Measurements from ENCODE around the gene SLC6A8.

Gene SLC6A8

GRCh38 chrX:153667956-153668396 lies 19.8 kb upstream of the SLC6A8 start:
- peak overlapping the region; percentile 25; the same call in 1 of the 2 replicates for H3K4me3 ChIP-seq (ENCODE audit: low read depth, low read length)
- CTCF ChIA-PET, result interaction anchor here (0.6 to 11.8 kb wide), 28 partner anchors 10 to 726 kb away, joined by 3 to 122 read pairs (median 8); partner anchors contain the start of gene SLC6A8

GRCh38 chrX:153668423-153669173 lies 19.1 kb upstream of the SLC6A8 start:
- DNase-seq (ENCODE audit: low read depth, low spot score), result no peak
- no peak overlapping the region for H3K4me3 ChIP-seq (ENCODE audit: low read depth, low read length)
- ChIA-PET POLR2A (interaction anchor here (0.5 kb wide), 1 partner anchor 76 kb away, joined by 3 read pairs; no protein-coding TSS in a partner anchor), CTCF (interaction anchor here (0.8 to 11.8 kb wide), 33 partner anchors 10 to 727 kb away, joined by 3 to 122 read pairs (median 6); partner anchors contain the start of genes CCNQ and SLC6A8)
- no peak for TF ChIP-seq CTCF (IDR thresholded peaks at IDR 0.05; ENCODE audit: insufficient read depth, low read length, missing control alignments)

More at GRCh38 chrX:153667956-153668396, 19.8 kb upstream of the SLC6A8 start:
- no peak for DNase-seq (ENCODE audit: low read depth, low spot score)
- TF ChIP-seq CTCF (IDR thresholded peaks at IDR 0.05; ENCODE audit: insufficient read depth, low read length, missing control alignments), result peak; percentile 79
- POLR2A ChIA-PET, result interaction anchor here (0.5 kb wide), 1 partner anchor 77 kb away, joined by 3 read pairs; no protein-coding TSS in a partner anchor

- peak; percentile 73 for TF ChIP-seq CTCF (IDR thresholded peaks at IDR 0.05; ENCODE audit: insufficient read depth, low read length, missing control alignments)
- ChIA-PET CTCF (interaction anchor here (0.8 to 11.8 kb wide), 24 partner anchors 9 to 728 kb away, joined by 3 to 122 read pairs (median 6); partner anchors contain the start of genes CCNQ and SLC6A8), POLR2A (no interaction called here)
- no peak for DNase-seq (ENCODE audit: low read depth, low spot score)
- no peak overlapping the region for H3K4me3 ChIP-seq (ENCODE audit: low read depth, low read length)
Measured at GRCh38 chrX:153669174-153669890, 18.4 kb upstream of the SLC6A8 start.

- CTCF ChIA-PET, result interaction anchor here (1.1 to 11.8 kb wide), 13 partner anchors 9 to 719 kb away, joined by 3 to 122 read pairs (median 5); no protein-coding TSS in a partner anchor
- POLR2A ChIA-PET, result no interaction called here
- no peak for DNase-seq (ENCODE audit: low read depth, low spot score)
- TF ChIP-seq CTCF (IDR thresholded peaks at IDR 0.05; ENCODE audit: insufficient read depth, low read length, missing control alignments), result no peak
- H3K4me3 ChIP-seq (ENCODE audit: low read depth, low read length), result no peak overlapping the region
Measured at GRCh38 chrX:153669901-153670731, 17.6 kb upstream of the SLC6A8 start.

GRCh38 chrX:153670748-153671588 lies 16.8 kb upstream of the SLC6A8 start:
- DNase-seq (ENCODE audit: low read depth, low spot score), result no peak
- ChIA-PET CTCF (interaction anchor here (0.6 to 11.8 kb wide), 6 partner anchors 8 to 729 kb away, joined by 3 to 122 read pairs (median 31); no protein-coding TSS in a partner anchor), POLR2A (no interaction called here)
- no peak overlapping the region for H3K4me3 ChIP-seq (ENCODE audit: low read depth, low read length)
- no peak for TF ChIP-seq CTCF (IDR thresholded peaks at IDR 0.05; ENCODE audit: insufficient read depth, low read length, missing control alignments)
